Activated CD8-positive, alpha-beta T cell treated with anti-CD3 and anti-CD28 coated beads, Interleukin-2, amount 10 ng/mL, durations not matched to agents 7 days and 5 days (primary cell): ENCODE data around the gene SWSAP1. TPM values are rescaled to one million over a fixed set of nuclear protein-coding genes. Genes with fewer than 3 reads are reported as not detected.
"Not testable (repeated sequence)": the region's sequence is repeated elsewhere in the genome, so short reads cannot be mapped to it uniquely, and the experiment has no call there.

Source experiments
- ATAC-seq: fragments of 150-1000 bp; cut with Tn5 transposase; one replicate; pipeline ENCODE4 v1.10.0; 2021; ENCODE audit warnings: moderate library complexity
- CTCF ChIA-PET: fragments of 350-600 bp; sonication (Branson Sonifier 250); formaldehyde crosslinking; loops from one replicate; lab custom pipeline; 2021; ENCODE audit warnings: antibody characterized with exemption; lab: Charles Lee
- POLR2A ChIA-PET: fragments of 350-600 bp; sonication (Branson Sonifier 250); formaldehyde crosslinking; loops from one replicate; lab custom pipeline; 2021; ENCODE audit warnings: antibody characterized with exemption; lab: Charles Lee
- DNase-seq: peaks from one replicate; pipeline ENCODE4 v3.0.0-alpha.2; 2020
- H3K27ac Mint-ChIP-seq: one replicate; pipeline ENCODE4 v1.8.0; 2021; ENCODE audit warnings: mild to moderate bottlenecking, mixed read lengths
- H3K27me3 Mint-ChIP-seq: one replicate; pipeline ENCODE4 v1.8.0; 2021; ENCODE audit warnings: low read depth, mixed read lengths
- H3K36me3 Mint-ChIP-seq: one replicate; pipeline ENCODE4 v1.8.0; 2021; ENCODE audit warnings: low read depth, mixed read lengths
- H3K4me1 Mint-ChIP-seq: one replicate; pipeline ENCODE4 v1.8.0; 2021; ENCODE audit warnings: low read depth, mixed read lengths
- H3K4me3 Mint-ChIP-seq: one replicate; pipeline ENCODE4 v1.8.0; 2021; ENCODE audit warnings: mild to moderate bottlenecking, mixed read lengths
- H3K9me3 Mint-ChIP-seq: one replicate; pipeline ENCODE4 v1.8.0; 2022; ENCODE audit warnings: mixed read lengths; ENCODE audit not compliant: insufficient read depth
- total RNA-seq, 2 experiments: library from RNA; stranded (reverse); gene quantifications; one replicate each; pipeline ENCODE4 v1.2.3, GENCODE V29; 2021

The SWSAP1 gene
- total RNA-seq, 2 experiments from 2014 or later, result 3.1 to 3.4 TPM

- CTCF ChIA-PET, result interaction anchor here (3.5 kb wide), 1 partner anchor 18 kb away, joined by 10 read pairs; no protein-coding TSS in a partner anchor
- no peaks in the 10 kb centered on the region for H3K36me3 Mint-ChIP-seq
- no peak for ATAC-seq
Observed at GRCh38 chr19:11399667-11400066, 25.2 kb downstream of the SWSAP1 start.

DNA sequence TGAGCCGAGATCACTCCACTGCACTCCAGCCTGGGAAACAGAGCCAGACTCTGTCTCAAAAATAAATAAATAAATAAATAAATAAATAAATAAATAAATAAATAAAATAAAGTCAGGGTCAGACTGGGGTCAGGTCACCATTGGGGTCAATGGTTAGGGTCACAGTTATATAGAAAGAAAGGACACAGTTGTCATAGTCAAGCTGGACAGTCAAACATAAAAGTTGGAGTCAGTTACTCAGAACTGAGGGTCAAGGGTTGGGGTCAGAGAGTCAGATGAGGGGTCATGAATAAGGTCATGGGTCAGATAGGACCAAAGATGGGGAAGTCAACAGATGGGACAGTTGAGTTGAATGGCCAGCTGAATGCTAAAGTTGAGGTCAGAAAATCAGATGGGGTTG, 26.3 kb downstream of the SWSAP1 start:
- H3K4me3 Mint-ChIP-seq, result no peak overlapping the region
- CTCF ChIA-PET, result interaction anchor here (1.1 to 3.5 kb wide), 3 partner anchors 17 to 107 kb away, joined by 3 to 10 read pairs (median 3); no protein-coding TSS in a partner anchor
- no peak for DNase-seq
- no peak overlapping the region for H3K27ac Mint-ChIP-seq
- ATAC-seq, result no peak
- no peaks in the 10 kb centered on the region for H3K9me3 Mint-ChIP-seq
- H3K27me3 Mint-ChIP-seq, result no peaks in the 10 kb centered on the region
- no peaks in the 10 kb centered on the region for H3K4me1 Mint-ChIP-seq
- POLR2A ChIA-PET, result no interaction called here
- no peaks in the 10 kb centered on the region for H3K36me3 Mint-ChIP-seq

More at GRCh38 chr19:11399667-11400066, 25.2 kb downstream of the SWSAP1 start:
- POLR2A ChIA-PET, result interaction anchor here (0.6 kb wide), 1 partner anchor 119 kb away, joined by 7 read pairs; no protein-coding TSS in a partner anchor
- DNase-seq, result no peak
- Mint-ChIP-seq H3K27me3 (peaks cover 4% of the 10 kb centered on the region), H3K9me3 (no peaks in the 10 kb centered on the region), H3K4me1 (no peaks in the 10 kb centered on the region), H3K4me3 (no peak overlapping the region), H3K27ac (no peak overlapping the region)

- ChIA-PET POLR2A (interaction anchor here (0.5 kb wide), 1 partner anchor 171 kb away, joined by 4 read pairs; no protein-coding TSS in a partner anchor), CTCF (interaction anchor here (1.3 kb wide), 1 partner anchor 108 kb away, joined by 3 read pairs; no protein-coding TSS in a partner anchor)
- no peaks in the 10 kb centered on the region for H3K4me1 Mint-ChIP-seq
- no peak for DNase-seq
- no peak overlapping the region for H3K4me3 Mint-ChIP-seq
- peaks cover 2% of the 10 kb centered on the region for H3K27me3 Mint-ChIP-seq
- no peaks in the 10 kb centered on the region for H3K9me3 Mint-ChIP-seq
- no peak overlapping the region for H3K27ac Mint-ChIP-seq
- no peak for ATAC-seq
- H3K36me3 Mint-ChIP-seq, result no peaks in the 10 kb centered on the region
Observed at GRCh38 chr19:11401808-11402543, 27.5 kb downstream of the SWSAP1 start.

GRCh38 chr19:11404588-11405222, 30.2 kb downstream of the SWSAP1 start:
- no peak for DNase-seq
- H3K36me3 Mint-ChIP-seq, result no peaks in the 10 kb centered on the region
- no peak overlapping the region for H3K27ac Mint-ChIP-seq
- ATAC-seq, result no peak
- no peaks in the 10 kb centered on the region for H3K4me1 Mint-ChIP-seq
- CTCF ChIA-PET, result interaction anchor here (1.0 kb wide), 1 partner anchor 24 kb away, joined by 4 read pairs; no protein-coding TSS in a partner anchor
- H3K9me3 Mint-ChIP-seq, result no peaks in the 10 kb centered on the region
- no peak overlapping the region for H3K4me3 Mint-ChIP-seq
- POLR2A ChIA-PET, result interaction anchor here (1.0 kb wide), 1 partner anchor 14 kb away, joined by 3 read pairs; no protein-coding TSS in a partner anchor
- H3K27me3 Mint-ChIP-seq, result peaks cover 10% of the 10 kb centered on the region

- ChIA-PET POLR2A (interaction anchor here (1.0 kb wide), 1 partner anchor 47 kb away, joined by 3 read pairs; no protein-coding TSS in a partner anchor), CTCF (interaction anchor here (0.6 to 1.6 kb wide), 2 partner anchors 24 to 31 kb away, joined by 3 to 6 read pairs; partner anchors contain the start of gene SWSAP1)
- Mint-ChIP-seq H3K36me3 (no peaks in the 10 kb centered on the region), H3K4me1 (no peaks in the 10 kb centered on the region), H3K4me3 (no peak overlapping the region), H3K27ac (no peak overlapping the region), H3K9me3 (no peaks in the 10 kb centered on the region), H3K27me3 (peaks cover 10% of the 10 kb centered on the region)
- DNase-seq (peak; percentile 36), ATAC-seq (peak; percentile 47)
Observed at GRCh38 chr19:11405846-11406643, 31.6 kb downstream of the SWSAP1 start.

- H3K27me3 Mint-ChIP-seq, result peaks cover 14% of the 10 kb centered on the region
- H3K4me3 Mint-ChIP-seq, H3K4me1 Mint-ChIP-seq, H3K27ac Mint-ChIP-seq, H3K9me3 Mint-ChIP-seq, DNase-seq, H3K36me3 Mint-ChIP-seq, ATAC-seq: not testable (repeated sequence)
- ChIA-PET POLR2A (interaction anchor here (0.6 to 1.0 kb wide), 2 partner anchors 14 to 48 kb away, joined by 3 read pairs; no protein-coding TSS in a partner anchor), CTCF (interaction anchor here (1.0 to 1.6 kb wide), 2 partner anchors 27 to 32 kb away, joined by 3 to 6 read pairs; partner anchors contain the start of gene SWSAP1)
Observed at GRCh38 chr19:11406703-11407236, 32.3 kb downstream of the SWSAP1 start.

DNA sequence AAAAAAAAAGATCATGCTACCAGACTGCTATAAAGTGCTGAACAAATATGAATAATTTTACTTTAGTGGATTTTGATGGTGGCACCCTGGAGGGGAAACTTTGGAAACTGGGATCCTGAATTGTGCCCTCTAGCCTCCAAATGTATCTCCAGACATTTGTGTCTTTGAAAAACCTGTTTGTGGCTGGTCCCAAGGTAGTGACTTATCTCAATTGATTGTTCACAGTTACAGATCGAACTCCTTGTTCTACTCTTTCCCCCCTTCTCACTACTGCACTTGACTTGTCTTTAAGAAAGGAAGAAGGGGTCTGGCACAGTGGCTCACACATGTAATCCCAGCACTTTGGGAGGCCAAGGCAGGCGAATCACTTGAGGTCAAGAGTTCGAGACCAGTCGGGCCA, 34.1 kb downstream of the SWSAP1 start:
- H3K9me3 Mint-ChIP-seq, result no peaks in the 10 kb centered on the region
- H3K36me3 Mint-ChIP-seq, result no peaks in the 10 kb centered on the region
- no peak overlapping the region for H3K27ac Mint-ChIP-seq
- no peak for ATAC-seq
- ChIA-PET CTCF (no interaction called here), POLR2A (no interaction called here)
- DNase-seq, result no peak
- no peak overlapping the region for H3K4me3 Mint-ChIP-seq
- H3K27me3 Mint-ChIP-seq, result peaks cover 14% of the 10 kb centered on the region
- no peaks in the 10 kb centered on the region for H3K4me1 Mint-ChIP-seq

DNA sequence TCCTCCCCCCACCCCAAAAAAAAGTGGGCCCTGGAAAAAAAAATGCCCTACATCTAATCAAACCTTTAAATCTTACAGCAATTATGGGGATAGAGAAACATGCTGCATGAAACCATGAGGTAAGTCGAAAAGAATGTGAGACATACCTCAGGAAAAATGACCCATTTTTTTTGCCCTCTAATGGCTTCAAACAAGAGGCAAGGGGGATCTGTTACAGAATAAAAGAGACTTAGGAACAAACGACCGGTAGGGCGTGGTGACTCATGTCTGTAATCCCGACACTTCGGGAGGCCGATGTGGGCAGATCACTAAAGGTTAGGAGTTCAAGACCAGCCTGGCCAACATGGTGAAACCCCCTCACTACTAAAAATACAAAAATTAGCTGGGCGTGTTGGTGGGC, 36.2 kb downstream of the SWSAP1 start:
- Mint-ChIP-seq H3K9me3 (no peaks in the 10 kb centered on the region), H3K36me3 (no peaks in the 10 kb centered on the region), H3K4me3 (no peak overlapping the region), H3K27me3 (peaks cover 17% of the 10 kb centered on the region), H3K4me1 (no peaks in the 10 kb centered on the region), H3K27ac (no peak overlapping the region)
- CTCF ChIA-PET, result no interaction called here
- POLR2A ChIA-PET, result no interaction called here
- no peak for DNase-seq
- no peak for ATAC-seq

DNA sequence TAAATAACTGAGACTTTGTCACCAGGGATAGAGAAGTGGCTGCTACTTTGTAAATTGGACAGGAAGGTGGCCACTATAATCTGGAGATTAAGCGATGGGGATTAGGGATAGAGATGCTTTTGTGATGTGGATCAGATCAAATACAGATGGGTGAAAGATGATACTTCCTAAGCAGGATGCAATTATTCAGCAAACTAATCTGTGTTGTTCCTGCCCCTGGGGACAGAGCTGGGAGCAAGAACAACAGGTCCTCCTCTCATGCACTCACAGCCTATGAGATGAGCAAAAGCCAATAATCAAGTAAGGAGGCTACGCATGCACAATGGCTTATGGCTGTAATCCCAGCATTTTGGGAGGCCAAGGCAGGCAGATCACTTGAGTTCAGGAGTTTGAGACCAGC, 40.1 kb downstream of the SWSAP1 start:
- ChIA-PET POLR2A (interaction anchor here (0.7 kb wide), 1 partner anchor 28 kb away, joined by 3 read pairs; no protein-coding TSS in a partner anchor), CTCF (interaction anchor here (1.4 kb wide), 1 partner anchor 288 kb away, joined by 3 read pairs; no protein-coding TSS in a partner anchor)
- Mint-ChIP-seq H3K4me1 (no peaks in the 10 kb centered on the region), H3K9me3 (no peaks in the 10 kb centered on the region), H3K27me3 (peaks cover 38% of the 10 kb centered on the region), H3K36me3 (no peaks in the 10 kb centered on the region), H3K4me3 (no peak overlapping the region), H3K27ac (no peak overlapping the region)
- ATAC-seq (no peak), DNase-seq (no peak)

DNA sequence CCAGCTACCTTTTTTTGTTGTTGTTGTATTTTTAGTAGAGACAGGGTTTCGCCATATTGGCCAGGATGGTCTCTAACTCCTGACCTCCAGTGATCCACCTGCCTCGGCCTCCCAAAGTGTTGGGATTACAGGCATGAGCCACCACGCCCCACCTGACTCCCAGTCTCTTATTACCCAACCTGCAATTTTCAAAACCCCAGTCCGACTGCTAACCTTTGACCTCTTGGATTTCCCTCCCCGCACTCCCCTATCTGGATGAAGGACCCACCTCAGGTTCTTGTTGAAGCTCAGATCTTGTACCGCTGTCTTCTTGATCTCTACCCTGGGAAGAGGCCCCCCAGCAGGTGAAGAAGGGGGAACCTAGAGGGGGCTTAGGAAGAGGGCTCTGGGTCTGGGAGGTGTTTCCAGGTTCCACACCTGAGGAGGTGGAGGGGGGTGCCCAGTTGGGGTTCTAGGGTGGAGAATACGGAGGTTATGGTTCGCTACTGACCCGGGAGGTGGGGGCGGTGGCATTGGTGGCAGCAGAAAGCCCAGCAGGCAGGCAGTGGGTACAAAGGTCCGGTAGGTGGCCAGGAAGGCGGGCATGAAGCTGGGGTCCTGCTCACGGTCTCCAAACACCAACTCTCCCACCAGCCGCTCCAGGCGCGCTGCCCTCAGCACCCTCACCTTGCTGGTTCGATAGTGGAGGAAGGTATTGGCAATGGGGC, 42.0 kb downstream of the SWSAP1 start:
- ChIA-PET POLR2A (no interaction called here), CTCF (interaction anchor here (1.4 kb wide), 1 partner anchor 19 kb away, joined by 4 read pairs; the partner anchor contains the start of gene PRKCSH)
- H3K27me3 Mint-ChIP-seq, result peaks cover 48% of the 10 kb centered on the region
- H3K36me3 Mint-ChIP-seq, result no peaks in the 10 kb centered on the region
- DNase-seq, result no peak
- H3K27ac Mint-ChIP-seq, result no peak overlapping the region
- peaks cover 12% of the 10 kb centered on the region for H3K4me1 Mint-ChIP-seq
- no peaks in the 10 kb centered on the region for H3K9me3 Mint-ChIP-seq
- H3K4me3 Mint-ChIP-seq, result no peak overlapping the region
- no peak for ATAC-seq
